ENCODE results near the gene RTL3.
"Not testable (repeated sequence)": the region's sequence is repeated elsewhere in the genome, so short reads cannot be mapped to it uniquely, and the experiment has no call there.

Gene RTL3, protein sequence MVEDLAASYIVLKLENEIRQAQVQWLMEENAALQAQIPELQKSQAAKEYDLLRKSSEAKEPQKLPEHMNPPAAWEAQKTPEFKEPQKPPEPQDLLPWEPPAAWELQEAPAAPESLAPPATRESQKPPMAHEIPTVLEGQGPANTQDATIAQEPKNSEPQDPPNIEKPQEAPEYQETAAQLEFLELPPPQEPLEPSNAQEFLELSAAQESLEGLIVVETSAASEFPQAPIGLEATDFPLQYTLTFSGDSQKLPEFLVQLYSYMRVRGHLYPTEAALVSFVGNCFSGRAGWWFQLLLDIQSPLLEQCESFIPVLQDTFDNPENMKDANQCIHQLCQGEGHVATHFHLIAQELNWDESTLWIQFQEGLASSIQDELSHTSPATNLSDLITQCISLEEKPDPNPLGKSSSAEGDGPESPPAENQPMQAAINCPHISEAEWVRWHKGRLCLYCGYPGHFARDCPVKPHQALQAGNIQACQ

DNA sequence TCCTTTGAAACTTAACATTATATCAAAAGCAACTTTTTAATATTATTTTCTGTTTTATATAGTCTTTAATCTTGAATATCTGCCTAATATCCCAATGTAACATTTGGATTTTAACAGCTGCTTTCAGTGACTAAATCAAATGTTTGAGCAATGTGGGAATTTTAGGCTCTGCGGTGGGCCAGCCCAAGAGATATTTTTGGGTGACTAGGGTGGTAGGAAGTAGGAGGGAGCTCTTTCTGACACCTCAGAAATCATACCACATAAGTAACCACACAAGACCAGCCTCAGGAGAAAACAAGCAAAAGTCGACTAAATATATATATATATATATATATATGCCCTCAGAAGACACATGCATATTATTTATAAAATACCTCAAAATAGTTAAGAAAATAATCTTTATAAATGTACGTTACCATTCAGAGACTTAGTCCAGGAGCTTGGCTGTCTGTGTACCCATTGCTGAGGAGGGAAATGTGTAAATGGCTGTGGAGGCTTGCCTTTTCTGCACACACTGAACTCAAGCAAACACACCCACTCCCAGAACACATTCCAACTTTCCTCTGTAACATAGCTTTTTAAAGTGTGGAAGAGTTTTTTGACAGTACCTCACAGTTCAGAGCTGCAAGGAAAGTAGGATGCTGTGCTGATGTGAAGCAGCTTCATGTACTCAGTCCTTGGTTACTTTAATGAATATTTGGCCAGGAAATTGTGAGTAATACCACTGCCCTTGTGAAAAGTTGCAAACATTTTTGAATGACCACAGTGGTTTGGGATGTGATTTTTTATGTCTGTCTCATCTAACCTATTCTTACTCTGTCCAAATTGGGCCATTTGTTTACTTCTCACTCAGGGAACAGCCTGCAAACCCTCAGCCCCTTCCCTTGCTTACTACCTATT, at the start of gene RTL3:
Gene RTL3, minus strand, starts transcription at position 484 of the 900 bp plus-strand sequence. CDS start 908 bp downstream, outside the sequence.
- DNase-seq (ENCODE audit: low read depth): no peak

DNA sequence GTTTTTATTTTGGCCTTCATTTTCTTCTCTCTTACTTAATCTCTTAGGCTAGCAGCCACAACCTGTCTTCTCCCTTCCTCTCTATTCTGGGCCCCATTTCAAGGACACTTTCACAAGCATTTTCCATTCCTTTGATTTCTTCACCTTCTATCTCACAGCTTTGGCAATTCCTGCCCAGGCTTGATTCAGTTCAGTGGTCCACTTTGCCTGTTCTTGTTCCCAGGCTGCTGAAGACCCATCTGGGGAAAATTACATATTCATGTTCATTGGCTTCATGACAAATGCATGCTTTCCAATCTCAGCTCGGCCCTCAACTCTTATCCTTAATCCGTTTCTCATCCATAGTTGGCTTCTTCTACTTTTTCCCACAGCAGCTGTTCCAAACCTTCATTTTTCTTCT, 49.7 kb upstream of the RTL3 start:
- DNase-seq (ENCODE audit: low read depth): no peak

DNA sequence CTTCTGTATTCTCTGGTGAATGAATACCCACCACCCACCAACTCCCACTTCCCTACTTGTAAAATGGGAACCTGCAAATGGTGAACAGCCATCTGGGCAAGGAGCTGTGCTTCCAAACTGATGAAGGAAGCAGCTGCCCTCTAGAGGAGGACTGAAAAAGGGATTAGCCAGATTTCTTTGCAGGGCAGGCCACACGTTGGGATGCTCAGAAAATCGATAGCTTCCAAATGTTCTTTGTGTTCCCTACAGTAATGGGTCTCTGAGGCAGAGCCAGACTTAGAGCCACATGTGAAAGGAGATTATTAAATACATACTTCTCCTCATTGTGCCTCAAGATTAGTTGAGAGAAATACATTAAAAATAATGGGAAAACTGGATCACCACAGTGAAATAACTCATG, 49.1 kb upstream of the RTL3 start:
- DNase-seq (ENCODE audit: low read depth): no peak

DNA sequence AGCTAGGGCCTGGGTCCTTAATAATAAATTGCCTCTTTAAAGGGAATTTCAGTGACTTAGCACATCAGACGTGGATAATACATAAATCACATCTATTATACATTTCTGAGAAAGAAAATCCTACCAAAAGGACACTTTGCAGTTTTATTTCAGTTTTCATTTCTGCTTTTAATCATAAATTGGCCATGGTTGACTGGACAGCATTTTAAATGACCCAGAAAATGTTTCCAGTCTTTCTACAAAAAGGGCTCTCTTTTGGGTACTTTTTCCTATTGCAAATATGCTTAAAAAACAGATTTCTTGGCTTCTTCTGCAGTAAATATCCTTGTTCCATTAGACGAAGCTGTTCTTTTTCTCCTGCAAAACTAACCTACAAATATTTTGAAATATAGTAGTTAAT, 46.9 kb upstream of the RTL3 start:
- no peak for DNase-seq (ENCODE audit: low read depth)

DNA sequence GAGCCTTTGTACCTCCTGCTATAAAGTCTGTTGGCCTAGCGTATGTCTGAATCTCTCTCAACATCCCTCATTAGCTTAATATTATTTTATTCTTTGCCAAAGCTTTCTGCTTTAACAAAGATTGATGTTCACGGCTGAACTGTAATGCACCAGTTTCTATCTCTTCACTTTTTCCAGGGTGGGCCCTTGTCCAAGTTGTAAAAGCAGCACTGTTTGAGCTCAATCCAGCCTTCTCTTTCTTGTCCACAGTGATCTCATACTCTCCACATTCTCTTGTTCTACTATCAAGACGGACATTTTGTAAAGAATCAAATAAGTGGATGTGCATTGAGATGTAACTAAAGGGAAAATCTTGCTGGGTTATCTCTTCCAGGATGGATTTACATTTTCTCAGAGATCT, 34.4 kb upstream of the RTL3 start:
- no peak for DNase-seq (ENCODE audit: low read depth)

DNA sequence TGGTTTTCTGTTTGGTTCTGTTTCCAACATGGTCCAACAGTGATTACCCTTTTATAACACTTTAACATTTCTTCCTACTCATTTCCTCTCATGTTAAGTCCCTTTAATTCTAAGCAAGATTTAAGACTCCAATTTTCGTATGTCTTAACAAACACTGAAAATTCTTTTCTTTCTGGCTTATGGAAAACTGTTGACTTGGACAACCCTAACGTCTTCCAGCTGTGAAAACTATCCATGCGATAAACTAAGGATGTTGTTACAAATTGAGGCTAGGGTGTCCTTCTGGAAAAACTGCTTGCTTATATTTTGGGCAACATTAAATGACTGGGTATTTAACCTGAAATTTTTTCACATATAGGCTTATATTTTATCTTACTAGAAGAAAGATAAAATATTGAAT, 33.9 kb upstream of the RTL3 start:
- DNase-seq (ENCODE audit: low read depth): no peak

DNA sequence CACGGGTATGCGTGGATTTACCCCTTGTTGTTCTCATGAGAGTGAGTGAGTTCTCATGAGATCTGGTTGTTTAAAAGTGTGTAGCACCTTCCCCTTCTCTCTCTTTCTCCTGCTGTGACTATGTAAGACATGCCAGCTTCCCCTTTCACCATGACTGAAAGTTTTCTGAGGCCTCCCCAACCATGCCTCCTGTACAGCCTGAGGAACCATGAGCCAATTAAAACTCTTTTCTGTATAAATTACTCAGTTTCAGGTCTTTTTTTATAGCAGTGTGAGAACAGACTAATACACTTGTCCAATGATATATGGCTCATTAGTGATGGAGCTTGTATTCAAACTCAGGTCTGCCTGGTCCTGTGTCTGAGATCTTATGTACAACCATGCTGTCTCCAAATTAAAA, 28.5 kb upstream of the RTL3 start:
- no peak for DNase-seq (ENCODE audit: low read depth)

DNA sequence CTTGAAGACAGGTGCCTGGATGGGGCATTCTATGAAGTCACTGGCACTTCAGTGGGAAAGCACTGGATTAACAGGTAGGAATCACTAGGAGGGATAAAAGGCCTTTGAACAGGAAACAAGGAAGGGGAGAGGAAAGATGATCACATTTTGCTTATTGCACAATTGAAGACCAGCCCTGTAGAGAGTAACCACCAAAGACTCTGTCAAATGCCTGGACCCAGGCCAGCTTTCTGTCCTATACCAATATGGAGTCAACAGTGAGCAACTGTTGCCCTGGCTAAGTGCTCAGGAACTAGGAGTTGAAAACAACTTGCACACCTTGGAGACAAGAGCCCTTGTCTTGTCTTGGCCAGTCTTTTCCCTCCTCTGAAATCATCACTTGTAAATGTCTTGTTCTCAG, 14.1 kb upstream of the RTL3 start:
- DNase-seq (ENCODE audit: low read depth): no peak

DNA sequence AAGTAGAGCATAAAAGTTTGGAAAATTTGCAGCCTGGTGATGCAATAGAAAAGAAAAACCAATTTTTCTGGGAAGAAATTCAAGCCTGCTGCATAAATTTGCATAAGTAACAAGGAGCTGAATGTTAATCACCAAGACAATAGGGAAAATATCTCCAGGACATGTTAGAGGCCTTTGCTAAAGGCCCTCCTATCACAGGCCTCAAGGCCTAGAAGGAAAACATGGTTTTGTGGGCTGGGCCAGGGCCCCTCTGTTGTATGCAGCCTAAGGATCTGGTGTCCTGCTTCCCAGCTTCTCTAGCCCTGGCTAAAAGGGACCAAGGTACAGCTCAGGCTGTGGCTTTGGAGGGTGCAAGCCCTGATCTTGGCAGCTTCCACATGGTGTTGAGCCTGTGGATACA, 6.2 kb upstream of the RTL3 start:
- DNase-seq (ENCODE audit: low read depth): no peak

DNA sequence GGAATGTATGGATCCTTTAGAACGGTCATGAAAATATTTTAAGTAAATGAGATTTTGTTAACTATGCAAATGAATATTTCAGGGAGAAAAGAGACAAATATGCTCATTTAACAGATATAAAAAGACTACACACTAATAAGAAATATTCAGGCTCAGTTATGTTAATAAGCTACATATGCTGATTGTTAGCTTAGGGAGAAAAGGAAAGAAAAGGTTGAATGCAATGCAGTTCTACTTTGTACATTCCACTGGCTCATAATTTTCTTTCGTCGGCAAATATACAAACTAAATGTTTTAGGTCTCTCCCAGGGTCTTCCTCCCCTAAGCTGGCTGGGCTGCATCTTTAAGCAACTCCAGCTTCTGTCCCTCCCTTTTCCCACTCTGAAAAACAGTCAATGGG, 2.7 kb upstream of the RTL3 start:
- DNase-seq (ENCODE audit: low read depth): no peak

DNA sequence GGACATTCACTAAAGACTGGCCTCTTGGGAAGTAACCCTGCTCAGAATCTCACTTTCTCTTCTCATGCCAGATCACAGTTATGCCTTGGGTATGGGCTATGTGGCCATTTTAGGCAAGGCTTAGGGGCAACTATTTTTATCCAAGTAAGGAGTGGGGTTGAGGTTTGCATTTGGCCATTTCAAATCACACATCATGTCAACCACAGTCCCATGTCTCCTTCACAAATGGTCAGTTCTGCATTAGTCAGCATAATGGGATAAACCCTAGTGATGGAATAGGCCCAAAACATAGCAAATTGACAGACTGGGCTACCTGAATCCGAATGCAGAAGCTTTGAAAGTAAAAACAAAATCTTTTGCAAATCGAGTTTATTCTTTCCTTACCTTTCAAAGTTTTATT, 827 bp upstream of the RTL3 start:
- no peak for DNase-seq (ENCODE audit: low read depth)

DNA sequence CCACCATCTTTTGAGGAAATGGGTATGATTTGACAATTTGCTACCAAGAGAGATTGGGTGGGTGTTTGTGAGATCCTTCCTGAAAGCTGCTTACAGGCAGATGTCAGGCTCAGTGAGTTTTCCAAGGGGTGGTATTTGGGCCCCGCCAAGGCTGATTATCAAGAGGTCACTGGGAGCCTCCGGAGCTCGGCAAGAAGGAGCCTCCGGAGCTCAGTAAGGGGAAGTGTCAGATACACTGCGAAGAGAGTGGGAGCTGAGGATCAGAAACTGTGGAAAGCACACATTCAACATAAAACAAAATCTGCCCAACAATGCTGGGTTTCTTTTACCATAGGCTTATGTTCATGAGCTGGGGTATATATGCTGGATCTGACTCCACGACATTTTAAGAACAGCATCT, 714 bp downstream of the RTL3 start:
- no peak for DNase-seq (ENCODE audit: low read depth)

DNA sequence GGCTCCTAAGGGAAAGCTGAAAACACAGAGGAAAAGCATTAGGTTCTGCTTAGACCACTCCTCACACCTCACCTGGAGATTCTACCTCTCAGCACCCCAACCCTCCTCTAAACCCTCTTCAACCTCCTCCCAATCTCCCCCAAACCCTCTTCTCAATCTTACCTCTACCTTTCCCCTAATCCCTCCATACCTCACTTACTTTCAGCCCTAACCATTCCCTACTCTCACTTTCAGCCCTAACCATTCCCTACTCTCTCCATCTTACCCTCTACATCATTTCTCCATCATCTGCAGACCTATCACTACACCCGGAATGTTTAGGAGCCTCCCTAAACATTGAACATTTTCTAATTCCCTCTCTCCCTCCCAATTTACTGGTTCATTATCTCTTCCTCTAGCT, 3.5 kb downstream of the RTL3 start:
- DNase-seq (ENCODE audit: low read depth): no peak

DNA sequence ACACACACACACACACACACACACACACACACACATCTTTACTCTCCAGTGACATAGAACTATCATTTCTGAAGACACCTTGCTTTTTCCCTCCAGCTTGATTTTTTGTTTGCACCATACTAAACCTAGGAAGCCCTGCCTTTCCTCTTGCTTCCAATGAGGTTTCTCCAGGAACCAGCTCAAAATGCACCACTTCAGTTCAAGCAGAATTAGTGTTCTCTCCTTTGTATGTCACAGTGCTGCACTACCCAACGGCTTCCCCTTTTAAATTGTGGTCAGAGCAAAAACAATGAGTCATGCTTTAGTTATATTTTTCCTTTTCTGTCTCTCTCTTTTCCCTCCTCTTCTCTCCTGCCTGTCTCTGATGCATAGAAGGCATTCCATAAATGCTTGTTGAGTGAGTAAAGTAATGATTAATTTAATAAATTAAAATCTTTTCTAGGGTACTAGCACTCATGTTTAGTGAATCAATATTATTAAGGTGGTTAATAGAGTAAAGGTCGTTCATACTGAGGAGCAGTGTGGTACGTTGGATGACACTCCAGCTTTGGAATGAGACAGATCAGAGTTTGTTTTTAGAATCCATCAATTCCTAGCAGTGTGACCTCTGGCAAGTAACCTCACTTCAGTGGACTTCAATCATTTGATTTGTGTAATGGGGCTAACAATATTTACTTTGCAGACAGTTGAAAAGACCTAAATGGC, 5.9 kb downstream of the RTL3 start:
- DNase-seq (ENCODE audit: low read depth): no peak

DNA sequence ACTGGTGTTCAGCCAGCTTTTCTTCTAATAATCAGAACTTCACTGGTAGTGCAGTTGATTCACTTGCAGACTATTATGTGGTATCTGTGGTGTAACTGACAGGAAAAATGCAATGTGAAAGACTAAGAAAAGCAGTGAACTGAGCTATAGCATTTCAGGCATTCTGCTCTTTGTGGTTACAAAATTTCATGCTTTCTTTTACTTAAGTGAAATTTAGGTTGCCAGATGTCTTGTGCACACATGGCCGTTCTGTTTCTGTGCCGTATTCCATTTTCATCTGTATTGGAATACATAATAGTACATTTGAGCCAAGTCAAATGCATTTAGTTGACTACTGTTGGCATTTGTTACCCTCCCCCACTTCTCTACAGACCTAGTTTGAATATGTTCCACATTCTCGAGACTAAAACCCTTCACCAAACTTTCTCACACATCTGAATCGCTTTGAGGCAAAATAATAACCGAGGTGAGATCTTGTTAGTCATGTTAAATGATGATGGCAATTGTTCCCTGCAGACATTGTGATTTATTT, 8.2 kb downstream of the RTL3 start:
- DNase-seq (ENCODE audit: low read depth): no peak

DNA sequence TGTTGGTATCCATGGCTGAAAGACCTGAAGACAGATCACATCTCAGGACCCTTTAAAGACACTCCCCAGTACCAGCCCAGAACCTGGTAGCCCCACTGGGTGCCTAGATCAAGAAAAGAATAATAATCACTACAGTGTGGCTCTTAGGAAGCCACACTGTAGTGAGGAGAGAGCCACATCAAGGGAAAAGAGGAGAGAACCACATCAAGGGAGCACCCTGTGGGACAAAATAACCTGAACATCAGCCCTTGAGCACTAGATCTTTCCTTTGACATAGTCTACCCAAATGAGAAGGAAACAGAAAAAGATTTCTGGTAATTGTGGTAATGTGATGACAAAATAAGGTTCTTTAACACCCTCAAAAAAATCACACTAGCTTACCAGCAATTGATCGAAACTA, 15.3 kb downstream of the RTL3 start:
- DNase-seq (ENCODE audit: low read depth): no peak

DNA sequence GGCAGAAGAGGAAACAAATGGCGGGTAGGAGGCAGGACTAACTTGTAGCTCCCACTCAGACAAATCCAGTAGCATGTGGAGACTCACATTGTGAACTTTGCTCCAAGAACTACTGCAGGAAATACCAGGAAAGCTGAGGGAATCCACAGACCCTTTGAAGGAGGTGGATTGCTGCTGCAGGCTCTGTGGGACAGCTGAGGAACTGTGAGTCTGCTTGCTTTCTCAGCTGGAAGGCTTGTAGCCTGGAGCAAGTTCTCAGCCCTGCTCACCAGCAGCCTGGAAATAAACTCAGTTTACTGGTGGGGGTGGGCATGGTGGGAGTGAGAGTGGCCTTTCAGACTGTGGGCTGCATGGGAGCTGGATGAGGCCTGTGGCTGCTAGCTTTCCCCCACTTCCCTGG, 16.0 kb downstream of the RTL3 start:
- no peak for DNase-seq (ENCODE audit: low read depth)

DNA sequence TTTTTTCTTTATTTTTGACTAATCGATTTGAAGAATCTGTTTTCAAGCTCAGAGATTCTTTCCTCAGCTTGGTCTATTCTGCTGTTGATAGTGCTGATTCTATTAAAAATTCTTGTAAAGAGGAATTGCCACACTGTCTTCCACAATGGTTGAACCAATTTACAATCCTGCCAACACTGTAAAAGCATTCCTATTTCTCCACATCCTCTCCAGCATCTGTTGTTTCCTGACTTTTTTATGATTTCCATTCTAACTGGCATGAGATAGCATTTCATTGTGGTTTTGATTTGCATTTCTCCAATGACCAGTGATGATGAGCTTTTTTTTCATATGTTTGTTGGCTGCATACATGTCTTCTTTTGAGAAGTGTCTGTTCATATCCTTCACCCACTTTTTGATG, 23.0 kb downstream of the RTL3 start:
- DNase-seq (ENCODE audit: low read depth): not testable (repeated sequence)

DNA sequence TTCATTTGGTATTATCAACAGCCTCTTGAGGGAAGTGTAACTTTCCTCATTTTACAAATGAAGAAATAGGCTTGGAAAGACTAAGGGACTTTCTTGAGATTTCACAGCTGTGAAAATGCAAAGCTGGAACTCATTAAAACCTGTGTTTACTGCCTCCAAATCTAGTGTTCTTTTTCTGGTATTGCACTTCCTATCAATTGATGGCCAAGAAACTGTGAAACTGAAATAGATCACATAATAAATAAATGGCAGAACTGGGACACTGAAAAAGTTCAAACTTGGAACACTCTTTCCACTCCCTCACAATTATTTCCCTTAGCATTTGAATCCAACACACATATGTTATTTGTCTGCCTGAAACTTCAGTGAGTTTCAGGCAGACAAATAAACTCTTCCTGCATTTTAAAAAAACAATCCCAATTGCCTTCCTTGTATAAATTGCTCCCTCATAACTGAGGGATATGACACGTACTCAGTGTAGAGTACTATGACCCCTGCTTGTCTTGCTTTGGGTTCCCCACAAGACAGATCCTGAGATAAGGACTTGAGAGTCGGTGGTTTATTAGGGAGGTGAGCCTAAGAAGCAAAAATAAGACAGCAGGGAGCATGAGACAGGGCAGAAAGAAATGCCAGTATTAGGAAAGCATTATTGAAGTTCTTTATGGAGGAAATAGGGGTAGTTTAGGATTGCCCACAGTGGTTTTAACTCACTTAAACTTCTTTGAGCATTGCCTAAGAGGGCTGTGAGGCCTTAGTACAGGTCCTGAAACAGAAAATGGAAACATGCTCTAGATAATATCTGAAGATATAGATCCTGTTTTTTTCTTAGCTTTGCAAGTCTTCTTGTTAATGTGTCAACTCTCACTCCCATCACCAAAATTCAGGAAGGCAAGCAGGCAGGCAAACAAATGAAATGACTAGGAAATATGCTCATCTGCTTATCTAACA, 33.9 kb downstream of the RTL3 start:
- no peak for DNase-seq (ENCODE audit: low read depth)

DNA sequence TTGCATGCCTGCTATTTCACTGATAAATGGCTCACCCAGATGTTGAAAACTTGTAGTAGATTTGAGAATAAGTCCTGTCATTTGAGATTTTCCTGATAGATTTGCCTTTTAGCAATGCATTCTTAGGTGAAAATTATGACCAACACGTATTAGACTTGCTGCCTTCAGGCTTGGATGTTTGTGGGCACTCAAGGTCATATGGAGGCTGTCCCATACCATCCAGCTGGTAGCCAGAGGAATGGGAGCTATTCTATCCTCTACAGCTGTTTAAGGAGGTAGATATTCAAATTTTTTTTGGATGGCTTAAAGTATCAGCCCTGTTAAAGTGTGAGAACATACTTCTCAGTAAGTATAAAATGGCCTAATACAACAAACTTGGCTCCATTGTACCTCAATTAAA, 34.7 kb downstream of the RTL3 start:
- DNase-seq (ENCODE audit: low read depth): no peak

DNA sequence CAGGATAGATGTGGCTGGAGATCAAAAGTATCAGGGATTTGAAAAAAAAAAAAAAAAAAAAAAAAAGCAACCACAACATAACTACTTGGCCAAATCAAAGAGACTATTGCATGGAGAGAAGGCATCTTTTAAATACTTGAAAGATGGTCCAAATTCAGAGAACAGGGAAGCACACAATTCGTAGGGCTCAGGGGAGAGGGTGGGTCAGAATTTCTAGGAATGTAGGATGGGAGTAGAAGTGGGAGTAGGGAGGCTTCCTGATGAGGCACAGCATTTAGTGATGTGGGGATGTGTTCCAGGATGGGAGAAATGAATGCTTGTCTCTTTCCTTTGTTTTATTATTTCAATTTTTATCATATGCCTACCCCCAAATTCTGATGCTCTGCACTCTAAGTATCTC, 36.3 kb downstream of the RTL3 start:
- DNase-seq (ENCODE audit: low read depth): no peak

Data from T-helper 22 cell (primary cell).